Measurements from ENCODE around the gene SRPK2. TPM values are rescaled to one million over a fixed set of nuclear protein-coding genes. Genes with fewer than 3 reads are reported as not detected.

The SRPK2 gene
- polyA plus RNA-seq, 1 of the 3 experiments (the other 2 are of a cell fraction) = 15.4 TPM

- DNase-seq = peak; percentile 50
- ChIA-PET POLR2A (no interaction called here), CTCF (interaction anchor here (0.7 to 1.4 kb wide), 3 partner anchors 11 to 18 kb away, joined by 3 to 4 read pairs (median 3); no protein-coding TSS in a partner anchor)
- WGBS (ENCODE audit: low lambda C conversion rate) = 4% methylated on average over 1 of the region's 1 CpG
- H3K27ac ChIP-seq (ENCODE audit: low read depth in 2 of 2, low read length in 1 of 2) = peak overlapping the region in 1 of 2 experiments; percentile 54; a peak in 2 of 4 replicates
- H3K36me3 ChIP-seq (replicated peaks in 1 of 2; ENCODE audit: control insufficient read depth in 1 of 2, insufficient read depth in 2 of 2, low read length in 1 of 2) = no peaks in the 10 kb centered on the region
- H3K9me3 ChIP-seq = no peaks in the 10 kb centered on the region
- H3K9ac ChIP-seq = no peak overlapping the region
- peaks cover 97% of the 10 kb centered on the region for H3K79me2 ChIP-seq (ENCODE audit: insufficient read depth)
- H3K4me1 ChIP-seq (ENCODE audit: control insufficient read depth in 1 of 2, insufficient read depth in 2 of 2, low read depth in 1 of 2, low read length in 1 of 2) = peaks cover 10% of the 10 kb centered on the region in 2 experiments; a peak in 3 of 4 replicates
- no peak for TF ChIP-seq RCOR1 (IDR thresholded peaks at IDR 0.05; ENCODE audit: low read length)
- no peak for TF ChIP-seq PBX3 (IDR thresholded peaks at IDR 0.05)
- TF ChIP-seq CTCF (IDR thresholded peaks at IDR 0.05) = no peak
- TF ChIP-seq MXI1 (IDR thresholded peaks at IDR 0.05; ENCODE audit: low read depth, low read length) = peak; percentile 41; the same call in 1 of the 2 replicates
- TF ChIP-seq FOXJ3 (CRISPR knock-in tag; IDR thresholded peaks at IDR 0.05) = no peak; the same call in 1 of the 2 replicates
- peak; percentile 90 for TF ChIP-seq GATA2 (CRISPR knock-in tag; IDR thresholded peaks at IDR 0.05)
- TF ChIP-seq ZBTB33 (IDR thresholded peaks at IDR 0.05; ENCODE audit: borderline replicate concordance, low read depth) = no peak
- no peak for TF ChIP-seq YY1 (IDR thresholded peaks at IDR 0.05; ENCODE audit: low read depth)
- TF ChIP-seq SMC3 (IDR thresholded peaks at IDR 0.05; ENCODE audit: low read depth, low read length) = no peak
- 0 out of 2 replicates have a peak, but pooled peaks have one; percentile 11 for TF ChIP-seq NRF1 (IDR thresholded peaks at IDR 0.05; ENCODE audit: low read depth, low read length)
- no peak for TF ChIP-seq MEF2A (IDR thresholded peaks at IDR 0.05; ENCODE audit: borderline replicate concordance, low read depth)
- H4K20me1 ChIP-seq (ENCODE audit: insufficient read depth) = peaks cover 52% of the 10 kb centered on the region
- no peaks in the 10 kb centered on the region for H3K9me2 ChIP-seq
- no peak overlapping the region for H2AFZ ChIP-seq (ENCODE audit: low read depth)
- H3K4me3 ChIP-seq (ENCODE audit: low read depth in 2 of 2, low read length in 1 of 2) = no peak overlapping the region
- H3K4me2 ChIP-seq = no peak overlapping the region
- peaks cover 4% of the 10 kb centered on the region for H3F3A ChIP-seq (replicated peaks; ENCODE audit: insufficient read depth)
- no peaks in the 10 kb centered on the region for H3K27me3 ChIP-seq (ENCODE audit: insufficient read depth)
Observed at GRCh38 chr7:105257338-105257737, 131.4 kb downstream of the SRPK2 start.

- peaks cover 10 to 15% of the 10 kb centered on the region in 2 experiments; a peak in 3 of 4 replicates for H3K4me1 ChIP-seq (ENCODE audit: control insufficient read depth in 1 of 2, insufficient read depth in 2 of 2, low read depth in 1 of 2, low read length in 1 of 2)
- H3K9me2 ChIP-seq = no peaks in the 10 kb centered on the region
- TF ChIP-seq RAD21 (IDR thresholded peaks at IDR 0.05; ENCODE audit: low read length) (no peak), MEF2A (IDR thresholded peaks at IDR 0.05; ENCODE audit: borderline replicate concordance, low read depth) (no peak), YY1 (IDR thresholded peaks at IDR 0.05; ENCODE audit: low read depth) (no peak), EZH2phosphoT487 (IDR thresholded peaks at IDR 0.05; ENCODE audit: borderline replicate concordance, low read depth) (no peak)
- H3K27me3 ChIP-seq (ENCODE audit: insufficient read depth) = no peaks in the 10 kb centered on the region
- DNase-seq = no peak
- peaks cover 4% of the 10 kb centered on the region for H3F3A ChIP-seq (replicated peaks; ENCODE audit: insufficient read depth)
- 72% methylated on average over 2 of the region's 2 CpGs for WGBS (ENCODE audit: low lambda C conversion rate)
- H3K36me3 ChIP-seq (replicated peaks in 1 of 2; ENCODE audit: control insufficient read depth in 1 of 2, insufficient read depth in 2 of 2, low read length in 1 of 2) = no peaks in the 10 kb centered on the region
- H2AFZ ChIP-seq (ENCODE audit: low read depth) = no peak overlapping the region
- CTCF ChIA-PET = interaction anchor here (0.7 to 1.4 kb wide), 3 partner anchors 12 to 18 kb away, joined by 3 to 4 read pairs (median 3); no protein-coding TSS in a partner anchor
- H4K20me1 ChIP-seq (ENCODE audit: insufficient read depth) = peaks cover 47% of the 10 kb centered on the region
- no peak overlapping the region for H3K9ac ChIP-seq
- no peak overlapping the region for H3K4me3 ChIP-seq (ENCODE audit: low read depth in 2 of 2, low read length in 1 of 2)
- POLR2A ChIA-PET = no interaction called here
- H3K4me2 ChIP-seq = no peak overlapping the region
- H3K27ac ChIP-seq (ENCODE audit: low read depth in 2 of 2, low read length in 1 of 2) = peak overlapping the region in 1 of 2 experiments; percentile 54; a peak in 2 of 4 replicates
- H3K79me2 ChIP-seq (ENCODE audit: insufficient read depth) = peaks cover 97% of the 10 kb centered on the region
- no peaks in the 10 kb centered on the region for H3K9me3 ChIP-seq
Observed at GRCh38 chr7:105256761-105257231, 131.9 kb downstream of the SRPK2 start.

All from SK-N-SH (cell line).